Endothelial cell of umbilical vein (primary cell): ENCODE data around the gene MAPK6.

ENCODE experiments used
- CTCF ChIP-seq, 2 donors: IDR thresholded peaks; 1 replicate in 1 of 2; 2 replicates in 1 of 2; pipeline ENCODE4 v1.5.1; 2011; ENCODE audit warnings: low read length in 2 of 2, mild to moderate bottlenecking in 2 of 2, moderate library complexity in 2 of 2, control low read depth in 1 of 2, inconsistent platforms in 1 of 2, low read depth in 1 of 2; ENCODE audit not compliant: insufficient read depth in 1 of 2; ENCODE audit errors: extremely low read depth in 1 of 2
- EZH2 ChIP-seq: IDR thresholded peaks from 2 replicates; pipeline ENCODE4 v1.6.1; 2012; ENCODE audit warnings: borderline replicate concordance, low read depth, mild to moderate bottlenecking, moderate library complexity, low read length, inconsistent platforms; ENCODE audit not compliant: severe bottlenecking
- FOS ChIP-seq: IDR thresholded peaks from 2 replicates; pipeline ENCODE4 v1.6.1; 2011; ENCODE audit warnings: mild to moderate bottlenecking, low read length, moderate library complexity, borderline replicate concordance; ENCODE audit not compliant: insufficient read depth
- GATA2 ChIP-seq: IDR thresholded peaks from 2 replicates; pipeline ENCODE4 v1.7.0; 2011; ENCODE audit warnings: low read depth, mild to moderate bottlenecking, moderate library complexity, mixed read lengths, low read length; ENCODE audit not compliant: insufficient read length, insufficient read depth
- JUN ChIP-seq: IDR thresholded peaks from 2 replicates; pipeline ENCODE4 v1.6.1; 2011; ENCODE audit warnings: borderline replicate concordance, low read depth; ENCODE audit not compliant: insufficient read length, insufficient read depth
- MAX ChIP-seq: IDR thresholded peaks from 2 replicates; pipeline ENCODE4 v1.6.1; 2011; ENCODE audit not compliant: insufficient read depth, insufficient read length
- MYC ChIP-seq: IDR thresholded peaks from one replicate; pipeline ENCODE4 v1.6.1; 2011; ENCODE audit warnings: mild to moderate bottlenecking, low read depth, low read length
- POLR2A ChIP-seq: IDR thresholded peaks from 2 replicates; pipeline ENCODE4 v1.6.1; 2012; ENCODE audit warnings: low read depth, mild to moderate bottlenecking, control low read depth, low read length
- POLR2AphosphoS5 ChIP-seq: IDR thresholded peaks from 2 replicates; pipeline ENCODE4 v1.6.1; 2012; ENCODE audit warnings: low read depth, mild to moderate bottlenecking, control low read depth, low read length, moderate library complexity; ENCODE audit not compliant: insufficient read depth

GRCh38 chr15:52031556-52031955 lies 12.5 kb downstream of the MAPK6 start:
- TF ChIP-seq POLR2A (no peak), CTCF (IDR thresholded peaks at IDR 0.05; ENCODE audit: extremely low read depth in 1 of 2, insufficient read depth in 1 of 2, low read depth in 1 of 2, low read length in 2 of 2) (no peak), GATA2 (no peak), POLR2AphosphoS5 (no peak), EZH2 (no peak), MAX (no peak), FOS (no peak), MYC (no peak), JUN (no peak)
